ENCODE data around the gene MYH9.
"Not testable (repeated sequence)": the region's sequence is repeated elsewhere in the genome, so short reads cannot be mapped to it uniquely, and the experiment has no call there.

The MYH9 gene

DNA sequence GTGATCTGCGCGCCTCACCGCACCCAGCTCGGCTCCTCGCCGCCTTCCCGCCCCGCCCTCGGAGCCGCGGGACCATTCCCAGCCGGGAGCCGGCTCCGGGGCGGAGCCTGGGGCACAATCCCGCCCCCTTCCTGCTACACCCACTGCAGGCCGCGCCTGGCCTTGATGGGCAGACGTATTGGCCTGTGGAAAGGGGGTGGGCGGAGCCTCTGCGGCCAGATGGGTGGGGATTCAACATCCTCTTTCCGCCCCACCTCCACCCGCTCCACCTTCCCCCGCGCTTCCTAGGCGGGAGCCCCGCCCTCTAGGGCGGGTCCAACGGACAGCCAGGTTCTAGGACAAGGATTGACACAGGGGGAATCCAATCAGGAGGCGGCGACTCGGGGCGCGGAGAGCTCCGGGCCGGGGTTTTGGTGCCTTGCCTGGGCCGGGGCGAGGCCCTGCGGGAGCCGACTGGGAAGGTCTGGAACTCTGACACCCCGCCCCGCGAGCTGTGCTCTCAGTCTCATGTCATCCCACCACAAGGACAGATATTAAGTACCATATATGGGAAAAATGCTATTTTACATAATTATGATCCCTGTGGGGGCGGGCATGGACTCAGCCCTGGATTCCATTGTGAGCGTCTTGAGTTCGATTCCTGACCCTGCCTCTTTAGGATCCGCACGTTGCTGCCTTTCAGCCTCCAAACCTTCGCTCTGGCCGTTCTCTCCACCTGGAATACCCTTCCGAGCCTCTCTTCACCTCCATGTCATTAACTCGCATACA is at the start of gene MYH9:
Gene MYH9 (minus strand): TSS at position 9 of the 768 bp plus-strand sequence. CDS start 38,731 bp downstream, outside the sequence.
- DNase-seq (ENCODE audit: low spot score): peak; percentile 99

DNA sequence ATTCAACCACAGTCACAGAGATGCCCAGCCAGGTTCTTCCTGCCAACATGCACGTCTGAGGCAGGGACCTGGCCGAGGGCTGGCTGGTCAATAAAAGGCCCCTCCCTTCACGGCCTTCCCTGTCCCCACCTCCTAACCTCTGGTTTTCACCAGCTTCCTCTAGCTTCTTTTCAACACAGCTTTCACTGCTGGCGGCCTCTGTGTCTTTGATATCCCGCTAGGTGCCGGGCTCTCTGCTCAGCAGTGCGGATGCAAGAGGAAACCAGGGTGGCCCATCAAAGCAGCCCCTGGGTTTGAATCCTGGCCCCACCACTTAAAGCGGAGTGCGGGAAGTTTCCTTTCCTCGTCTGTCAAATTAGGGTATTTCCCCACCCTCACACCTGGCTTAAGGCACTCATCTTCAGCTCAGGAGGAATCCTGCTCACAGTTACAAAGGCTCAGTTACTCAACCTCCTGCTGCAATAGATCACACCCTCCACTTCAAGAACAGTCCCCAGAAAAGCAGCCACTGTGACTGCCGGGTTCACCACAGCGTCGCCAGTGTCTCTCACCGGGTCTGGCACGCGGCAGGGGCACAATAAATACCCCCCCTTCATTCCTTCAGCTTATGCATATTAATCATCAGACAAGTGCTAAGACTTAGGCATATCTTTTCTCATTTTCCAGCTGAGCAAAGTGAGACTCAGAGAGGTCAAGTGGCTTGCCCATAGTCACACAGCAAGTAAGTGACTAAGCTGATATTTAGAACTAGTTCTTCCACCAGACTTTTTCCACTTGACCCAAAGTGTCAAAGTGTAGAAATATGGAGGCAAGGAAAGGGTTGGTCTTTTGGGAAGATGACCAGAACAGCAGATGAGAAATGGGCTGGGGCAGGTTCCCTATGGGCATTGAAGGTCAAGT is 48.0 kb upstream of the MYH9 start:
- DNase-seq (ENCODE audit: low spot score): peak; percentile 92

DNA sequence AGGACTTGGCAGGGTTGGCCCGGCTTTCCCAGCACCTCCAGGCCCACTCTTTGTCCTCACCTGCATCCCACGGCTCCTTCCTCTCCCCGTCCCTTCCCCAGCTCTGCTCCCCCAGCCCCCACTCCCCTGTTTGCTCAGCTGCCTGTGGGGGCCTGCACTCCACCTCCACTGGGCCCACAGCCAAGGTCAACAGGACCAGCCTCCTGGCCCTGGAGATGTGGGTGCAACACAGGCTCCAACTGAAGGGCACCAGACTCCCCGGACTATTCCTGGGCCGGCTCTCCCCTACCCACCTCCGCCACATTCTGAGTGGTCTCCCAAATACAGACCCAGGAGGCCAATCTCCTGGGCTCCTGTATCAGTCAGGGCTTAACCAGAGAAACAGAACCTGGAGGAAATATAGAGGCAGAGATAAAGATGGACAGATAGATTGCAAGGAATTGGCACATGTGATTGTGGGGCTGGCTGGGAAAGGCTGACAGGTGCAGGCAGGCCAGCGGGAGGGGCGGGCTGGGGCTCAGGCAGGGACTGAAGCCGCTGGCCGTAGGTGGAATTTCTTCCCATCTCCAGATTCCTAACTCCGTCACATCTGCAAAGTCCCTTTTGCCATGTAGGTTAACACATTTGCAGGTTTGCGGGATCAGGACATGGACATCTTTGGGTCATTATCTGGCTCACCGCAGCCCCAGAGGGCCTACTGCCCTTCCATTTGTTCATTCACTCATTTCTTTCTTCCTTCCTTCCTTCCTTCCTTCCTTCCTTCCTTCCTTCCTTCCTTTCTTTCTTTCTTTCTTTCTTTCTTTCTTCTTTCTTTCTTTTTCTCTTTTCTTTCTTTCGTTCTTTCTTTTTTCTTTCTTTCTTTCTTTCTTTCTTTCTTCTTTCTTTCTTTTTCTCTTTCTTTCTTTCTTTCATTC is 45.8 kb upstream of the MYH9 start:
- no peak for DNase-seq (ENCODE audit: low spot score)

DNA sequence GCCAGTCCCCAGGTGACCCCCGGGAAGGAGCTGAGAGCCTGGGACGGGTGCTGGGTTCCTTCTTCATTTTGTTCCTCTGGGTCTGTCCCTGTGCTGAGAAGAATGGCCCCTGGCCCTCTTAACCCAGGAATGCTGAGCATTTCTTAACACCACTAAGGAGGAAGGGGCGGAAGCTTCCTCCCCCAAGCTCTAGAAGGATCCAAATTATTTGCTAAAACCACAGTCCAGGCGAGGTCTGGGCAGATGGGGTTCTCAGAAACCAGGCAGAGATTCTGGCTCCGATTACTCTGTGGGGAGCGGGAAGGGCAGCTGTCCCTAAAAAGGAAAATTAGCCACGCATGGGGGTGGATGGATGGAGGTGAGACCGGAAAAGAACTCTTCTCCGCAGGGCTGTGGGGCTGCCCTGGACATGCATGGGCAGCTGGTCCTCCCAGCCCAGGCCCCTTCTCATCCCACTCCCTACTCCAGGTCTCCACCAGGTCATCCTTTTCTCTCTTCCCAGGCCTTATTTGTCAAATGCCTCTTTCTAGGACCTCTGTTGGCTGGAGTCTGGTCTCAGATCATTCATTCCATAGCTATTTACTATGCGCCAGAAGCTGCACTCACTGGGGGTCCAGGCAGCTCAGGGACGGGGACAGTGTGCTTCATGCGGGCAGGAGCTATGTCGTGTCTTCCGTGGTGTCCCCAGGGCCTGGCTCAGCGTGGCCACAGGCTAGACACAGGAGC is 45.0 kb upstream of the MYH9 start:
- no peak for DNase-seq (ENCODE audit: low spot score)

DNA sequence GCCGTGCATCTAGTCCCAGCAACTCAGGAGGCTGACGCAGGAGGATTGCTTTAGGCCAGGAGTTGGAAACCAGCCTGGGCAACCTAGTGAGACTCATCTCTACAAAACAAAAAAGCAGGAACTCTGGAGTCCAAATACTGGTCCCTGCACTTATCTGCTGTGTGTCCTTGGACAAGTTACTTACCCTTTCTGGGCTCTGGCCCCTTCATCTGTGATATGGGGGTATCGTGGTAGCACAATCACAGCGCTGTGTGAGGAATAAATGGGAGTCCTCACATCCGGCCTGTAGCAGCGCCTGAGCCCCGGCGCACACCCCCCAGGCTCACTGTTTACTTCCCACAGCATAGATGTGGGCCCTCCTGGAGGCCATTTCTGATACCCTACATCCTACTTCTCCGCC is 44.2 kb upstream of the MYH9 start:
- DNase-seq (ENCODE audit: low spot score): no peak

DNA sequence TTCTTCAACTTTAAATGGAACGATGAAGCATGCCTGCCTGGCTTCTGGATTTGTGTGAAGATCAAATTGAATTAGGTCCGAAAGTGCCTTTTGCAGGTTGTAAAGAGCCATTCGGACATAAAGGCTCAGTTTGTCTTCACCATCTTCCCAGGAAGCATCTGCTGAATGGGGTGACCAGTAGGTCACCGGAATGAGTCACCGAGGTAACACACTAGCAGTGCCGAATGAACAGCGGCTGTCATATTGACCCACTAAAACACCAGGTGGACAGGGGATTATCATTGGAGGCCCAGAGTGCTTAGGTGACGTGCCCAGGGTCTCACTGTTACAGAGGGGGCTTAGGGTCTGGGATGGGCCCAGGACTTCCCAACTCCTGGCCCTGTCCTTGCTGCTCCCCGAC is 43.1 kb upstream of the MYH9 start:
- no peak for DNase-seq (ENCODE audit: low spot score)

DNA sequence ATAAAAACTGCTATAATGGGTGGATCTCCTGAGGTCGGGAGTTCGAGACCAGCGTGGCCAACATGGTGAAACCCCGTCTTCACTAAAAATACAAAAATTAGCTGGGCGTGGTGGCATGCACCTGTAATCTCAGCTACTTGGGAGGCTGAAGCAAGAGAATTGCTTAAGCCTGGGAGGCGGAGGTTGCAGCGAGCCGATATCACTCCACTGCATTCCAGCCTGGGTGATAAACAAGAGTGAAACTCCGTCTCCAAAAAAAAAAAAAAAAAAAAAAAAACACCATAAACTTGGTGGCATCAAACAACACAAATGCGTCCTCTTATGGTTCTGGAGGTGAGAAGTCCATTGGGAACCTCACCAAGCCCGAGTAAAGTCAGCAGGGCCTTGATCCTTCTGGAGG is 40.2 kb upstream of the MYH9 start:
- DNase-seq (ENCODE audit: low spot score): not testable (repeated sequence)

DNA sequence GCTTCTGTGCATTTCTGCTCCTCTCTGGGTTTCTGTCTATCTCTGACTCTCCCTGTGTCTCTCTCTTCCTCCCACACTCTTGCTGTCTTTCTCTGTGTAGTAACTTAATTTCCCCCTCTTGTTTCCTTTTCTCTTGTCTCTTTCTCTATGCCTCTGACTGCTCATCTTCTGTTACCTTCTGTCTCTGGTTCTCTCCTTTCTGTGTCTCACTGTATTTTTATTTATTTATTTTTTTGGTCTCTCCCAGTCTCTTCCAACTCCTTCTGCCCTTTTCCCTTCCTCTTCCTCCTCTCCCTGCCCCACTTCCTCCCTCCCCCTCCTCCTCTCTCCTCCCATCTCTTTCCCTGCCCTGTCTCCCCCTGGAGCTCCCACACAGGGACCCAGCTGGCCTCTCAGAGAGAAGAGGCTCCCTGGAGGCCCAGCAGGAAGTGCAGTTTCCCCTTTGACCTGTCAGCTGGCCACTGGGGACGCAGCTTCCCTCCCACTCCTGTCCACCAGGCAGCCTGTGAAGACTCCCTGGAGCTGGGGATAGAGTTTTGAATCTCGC is 38.3 kb upstream of the MYH9 start:
- no peak for DNase-seq (ENCODE audit: low spot score)

DNA sequence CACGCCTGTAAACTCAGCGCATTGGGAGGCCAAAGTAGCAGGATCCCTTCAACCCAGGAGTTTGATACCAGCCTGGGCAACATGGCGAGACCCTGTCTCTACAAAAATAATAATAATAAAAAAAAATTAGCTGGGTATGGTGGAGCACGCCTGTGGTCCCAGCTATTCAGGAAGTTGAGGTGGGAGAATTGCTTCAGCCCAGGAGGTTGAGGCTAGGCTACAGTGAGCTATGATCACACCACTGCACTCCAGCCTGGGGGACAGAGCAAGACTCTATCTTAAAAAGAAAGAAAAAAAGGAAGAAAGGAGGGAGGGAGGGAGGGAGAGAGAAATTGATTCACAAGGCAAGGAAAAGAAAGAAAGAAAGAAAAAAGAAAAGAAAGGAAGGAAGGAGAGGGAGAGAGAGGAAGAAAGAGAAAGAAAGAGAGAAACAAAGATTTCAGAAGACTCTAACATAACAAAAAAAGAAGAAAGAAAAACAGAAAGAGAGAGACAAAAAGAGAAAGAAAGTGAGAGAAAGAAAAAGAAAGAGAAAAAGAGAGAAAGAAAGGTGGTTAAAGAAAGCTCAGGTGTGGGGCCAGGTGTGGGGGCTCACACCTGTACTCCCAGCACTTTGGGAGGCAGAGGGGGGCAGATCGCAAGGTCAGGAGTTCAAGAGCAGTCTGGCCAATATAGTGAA is 37.3 kb upstream of the MYH9 start:
- no peak for DNase-seq (ENCODE audit: low spot score)

DNA sequence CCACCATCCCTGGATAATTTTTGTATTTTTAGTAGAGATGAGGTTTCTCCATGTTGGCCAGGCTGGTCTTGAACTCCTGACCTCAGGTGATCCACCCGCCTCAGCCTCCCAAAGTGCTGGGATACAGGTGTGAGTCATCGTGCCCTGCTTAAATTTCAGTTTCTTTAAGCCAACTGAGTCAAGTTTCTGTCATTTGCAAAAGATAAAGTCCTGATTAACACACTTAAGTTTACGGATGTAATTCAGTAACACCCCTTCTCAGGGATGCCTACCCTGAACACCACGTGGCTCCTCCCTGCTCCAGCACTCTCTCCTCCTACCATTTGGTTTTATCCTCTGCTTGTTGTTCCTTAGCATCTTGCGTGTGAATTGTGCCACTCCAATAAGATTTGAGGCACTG is 36.7 kb upstream of the MYH9 start:
- not testable (repeated sequence) for DNase-seq (ENCODE audit: low spot score)

DNA sequence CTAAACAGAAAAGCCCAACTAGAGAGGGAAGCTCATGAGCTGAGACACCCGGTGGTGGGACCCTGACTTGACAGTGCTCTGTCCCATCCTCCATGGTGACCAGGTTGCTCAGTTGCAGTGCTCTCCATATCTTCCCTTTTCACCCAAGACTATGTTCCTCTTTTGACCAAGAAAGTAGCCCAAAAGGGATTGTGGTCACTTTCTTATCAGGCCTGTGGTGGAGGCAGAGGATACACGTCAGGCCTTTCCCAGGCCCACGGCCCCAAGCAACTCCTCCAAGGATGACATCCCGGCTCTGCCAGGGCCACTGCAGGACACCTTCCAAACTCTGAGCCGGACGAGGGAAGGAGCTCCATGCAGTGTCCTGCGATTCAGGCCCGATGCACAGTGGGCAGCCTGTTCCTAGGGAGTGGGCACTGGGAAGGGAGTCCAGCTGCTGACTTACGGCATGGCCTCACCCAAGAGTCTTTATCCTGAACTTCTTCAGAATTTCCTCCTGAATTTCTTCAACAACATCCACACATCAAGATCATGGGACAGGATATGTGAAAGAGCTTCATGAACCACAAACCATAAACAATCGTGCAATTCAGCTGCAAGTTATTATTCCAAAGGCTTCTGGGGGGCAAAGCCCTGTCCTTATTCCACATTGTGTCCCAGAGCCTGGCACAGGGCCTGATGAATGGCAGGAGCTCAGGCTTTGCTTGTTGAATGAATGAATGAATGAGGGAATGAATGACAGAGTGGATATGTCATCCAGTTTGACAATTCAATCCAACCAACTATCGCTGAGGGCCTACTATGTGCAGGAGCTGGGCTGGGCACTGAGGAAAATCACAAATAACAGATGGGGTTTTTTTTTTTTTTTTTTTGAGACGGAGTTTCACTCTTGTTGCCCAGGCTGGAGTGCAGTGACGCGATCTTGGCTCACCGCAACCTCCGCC is 36.0 kb upstream of the MYH9 start:
- no peak for DNase-seq (ENCODE audit: low spot score)

DNA sequence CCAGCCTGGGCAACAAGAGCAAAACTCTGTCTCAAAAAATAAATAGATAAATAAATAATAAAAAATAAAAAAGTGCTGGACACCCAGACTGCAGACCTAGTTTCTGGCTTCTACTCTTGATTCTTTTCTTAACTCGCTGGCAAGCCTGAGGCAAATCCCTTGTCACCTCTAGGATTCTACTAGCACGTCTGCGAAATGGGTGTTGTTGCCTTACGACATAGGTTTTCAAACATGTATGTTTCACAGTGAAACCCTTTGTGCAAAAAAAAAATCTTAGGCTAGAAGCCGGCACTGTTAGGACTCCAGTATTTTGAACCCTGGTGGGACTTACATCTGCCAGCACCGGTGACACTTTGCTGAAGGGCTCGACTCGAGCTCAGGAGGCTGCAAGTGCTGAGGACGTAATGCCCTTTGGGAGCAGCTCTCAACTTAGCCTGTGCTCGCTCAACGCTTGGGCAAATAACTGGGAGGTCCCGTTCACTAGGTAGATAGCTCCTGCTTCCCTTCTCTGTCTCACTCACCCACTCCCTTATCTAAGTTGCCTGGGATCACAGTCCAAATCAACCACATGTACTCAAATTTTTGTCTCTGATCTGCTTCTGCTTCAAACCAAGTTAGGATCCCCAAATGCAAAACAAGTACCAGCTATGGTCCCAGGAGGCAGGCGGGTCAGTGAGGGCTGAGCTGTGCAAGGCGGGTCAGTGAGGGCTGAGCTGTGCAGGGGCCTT is 34.7 kb upstream of the MYH9 start:
- no peak for DNase-seq (ENCODE audit: low spot score)

DNA sequence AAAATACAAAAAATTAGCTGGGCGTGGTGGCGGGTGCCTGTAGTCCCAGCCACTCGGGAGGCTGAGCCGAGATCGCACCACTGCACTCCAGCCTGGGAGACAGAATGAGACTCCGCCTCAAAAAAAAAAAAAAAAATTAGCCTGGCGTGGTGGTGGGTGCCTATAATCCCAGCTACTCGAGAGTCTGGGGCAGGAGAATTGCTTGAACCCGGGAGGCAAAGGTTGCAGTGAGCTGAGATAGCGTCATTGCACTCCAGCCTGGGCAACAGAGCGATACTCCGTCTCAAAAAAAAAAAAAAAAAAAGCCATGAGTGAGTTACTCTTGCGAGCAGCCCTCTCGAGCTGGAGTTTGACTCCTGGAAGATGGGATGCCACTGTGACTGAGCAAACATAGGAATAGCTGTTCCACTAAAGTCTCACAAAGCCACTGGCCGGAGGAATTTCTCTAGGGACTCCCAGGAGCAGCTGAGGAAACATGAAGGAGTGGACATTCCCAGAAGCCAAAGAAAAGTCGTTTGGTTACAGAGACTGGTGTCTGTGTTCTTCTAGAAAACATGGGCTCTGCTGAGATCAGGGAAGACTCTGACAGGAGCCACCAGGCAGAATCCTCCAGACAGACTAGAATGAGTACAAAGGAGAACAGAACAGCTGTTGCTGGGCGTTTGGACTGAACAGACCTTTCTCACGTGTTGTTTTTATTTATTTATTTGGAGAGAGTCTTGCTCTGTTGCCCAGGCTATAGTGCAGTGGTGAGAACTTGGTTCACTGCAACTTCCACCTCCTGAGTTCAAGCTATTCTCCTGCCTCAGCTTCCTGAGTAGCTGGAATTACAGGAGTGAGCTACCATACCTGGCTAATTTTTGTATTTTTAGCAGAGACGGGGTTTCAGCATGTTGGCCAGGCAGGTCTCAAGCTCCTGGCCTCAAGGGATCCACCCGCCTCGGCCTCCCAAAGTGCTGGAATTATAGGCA is 32.4 kb upstream of the MYH9 start:
- DNase-seq (ENCODE audit: low spot score): no peak

DNA sequence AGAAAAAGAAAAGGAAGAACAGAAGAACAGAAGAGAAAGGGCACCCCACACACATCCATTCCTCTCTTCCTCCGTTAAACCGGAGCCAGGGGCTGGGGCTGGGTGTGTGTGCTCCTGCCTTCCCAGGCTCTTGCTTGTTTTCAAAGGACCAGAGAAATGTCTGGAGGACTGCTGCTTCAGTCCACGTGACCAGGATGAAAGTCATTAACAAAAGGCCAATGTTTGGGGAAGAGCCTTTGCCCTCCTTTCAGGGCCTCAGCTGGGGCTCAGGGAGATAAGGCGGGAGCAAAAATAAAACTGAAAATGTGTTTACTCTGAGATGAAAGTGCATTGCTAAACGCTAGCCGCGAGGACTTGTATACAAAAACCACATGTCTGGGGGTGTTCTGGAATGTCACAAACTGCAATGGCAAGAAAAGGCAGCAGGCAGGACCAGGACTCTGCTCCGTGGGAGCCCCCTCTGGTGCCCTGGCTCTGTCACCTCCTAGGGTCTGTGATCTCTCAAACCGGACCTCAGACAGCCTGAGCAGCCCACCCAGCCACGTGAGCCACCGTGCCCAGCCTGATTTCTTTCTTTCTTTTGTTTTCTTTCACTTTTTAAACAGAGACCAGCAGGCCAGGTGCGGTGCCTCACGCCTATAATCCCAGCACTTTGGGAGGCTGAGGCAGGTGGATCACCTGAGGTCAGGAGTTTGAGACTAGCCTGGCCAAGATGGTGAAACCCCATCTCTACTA is 31.6 kb upstream of the MYH9 start:
- no peak for DNase-seq (ENCODE audit: low spot score)

DNA sequence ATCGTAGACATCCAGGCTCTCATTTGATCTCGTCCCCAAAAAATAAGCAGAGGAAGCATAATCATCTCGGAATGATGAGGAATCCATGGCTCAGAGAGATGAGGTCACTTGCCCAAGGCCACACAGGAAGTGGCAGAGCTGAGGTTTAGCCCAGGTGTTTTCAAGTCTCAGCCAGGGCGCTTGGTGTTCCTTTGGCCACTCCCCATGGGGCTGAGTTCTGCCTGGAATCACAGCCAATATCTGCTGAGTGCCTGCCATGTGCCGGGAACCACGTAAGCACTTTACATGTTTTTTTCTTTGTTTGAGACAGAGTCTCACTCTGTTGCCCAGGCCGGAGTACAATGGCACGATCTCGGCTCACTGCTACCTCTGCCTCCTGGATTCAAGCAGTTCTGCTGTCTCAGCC is 29.5 kb upstream of the MYH9 start:
- DNase-seq (ENCODE audit: low spot score): no peak

DNA sequence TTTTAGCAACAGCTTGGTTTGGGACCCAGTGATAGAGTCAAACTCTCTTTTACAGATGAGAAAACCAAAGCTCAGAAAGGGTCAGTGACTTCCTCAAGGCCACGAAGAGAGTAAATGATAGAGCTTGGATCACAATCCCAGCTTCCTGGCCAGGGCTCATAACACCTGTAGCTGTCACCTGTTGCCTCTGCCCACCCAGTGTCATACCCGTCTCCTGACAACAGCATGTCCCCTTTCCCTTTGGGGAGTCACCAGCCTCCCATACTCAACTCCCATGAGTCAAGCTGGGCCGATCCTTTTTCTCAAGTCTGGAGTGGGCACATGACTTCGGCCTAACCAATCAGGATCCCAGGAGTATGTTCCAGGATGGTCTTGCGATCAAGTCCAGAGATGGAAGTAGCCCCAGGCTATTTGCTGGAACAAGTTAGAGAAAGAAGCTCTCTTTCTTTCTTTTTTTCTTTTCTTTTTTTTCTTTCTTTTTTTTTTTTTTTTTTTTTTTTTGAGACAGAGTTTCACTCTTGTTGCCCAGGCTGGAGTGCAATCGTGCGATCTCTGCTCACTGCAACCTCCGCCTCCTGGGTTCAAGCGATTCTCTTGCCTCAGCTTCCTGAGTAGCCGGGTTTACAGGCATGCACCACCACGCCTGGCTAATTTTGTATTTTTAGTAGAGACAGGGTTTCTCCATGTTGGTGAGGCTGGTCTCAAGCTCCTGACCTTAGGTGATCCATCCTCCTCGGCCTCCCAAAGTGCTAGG is 27.8 kb upstream of the MYH9 start:
- DNase-seq (ENCODE audit: low spot score): no peak

All from CD4-positive, alpha-beta T cell treated with Interleukin-15 for 4 hours (primary cell).